HepG2 (cell line): ENCODE measurements around the gene ZNF451. TPM values are rescaled to one million over a fixed set of nuclear protein-coding genes. Genes with fewer than 3 reads are reported as not detected.
A peak's percentile ranks its signal among the peaks of the same experiment; 100 is the strongest.

ENCODE experiments used
- BCLAF1 ChIP-seq: fragments of 450-650 bp; IDR thresholded peaks from 2 replicates; pipeline ENCODE4 v1.6.1; 2017; ENCODE audit warnings: mild to moderate bottlenecking
- CBX5 ChIP-seq: sonication (generic); formaldehyde crosslinking; IDR thresholded peaks from 2 replicates; pipeline ENCODE4 v1.4.0; 2020; ENCODE audit warnings: missing genetic modification reagents, borderline replicate concordance
- CREB3 ChIP-seq: sonication (generic); formaldehyde crosslinking; IDR thresholded peaks from 2 replicates; pipeline ENCODE4 v1.5.0; 2020; ENCODE audit warnings: missing genetic modification reagents
- ESRRA ChIP-seq: sonication (generic); formaldehyde crosslinking; IDR thresholded peaks from 2 replicates; pipeline ENCODE4 v1.5.1; 2020; ENCODE audit warnings: mild to moderate bottlenecking, low read depth, missing genetic modification reagents
- KAT8 ChIP-seq: IDR thresholded peaks from 2 replicates; pipeline ENCODE4 v1.6.1; 2016; ENCODE audit warnings: missing genetic modification reagents, missing compliant biosample characterization
- NFE2 ChIP-seq: sonication (generic); formaldehyde crosslinking; IDR thresholded peaks from 2 replicates; pipeline ENCODE4 v1.4.0; 2020; ENCODE audit warnings: missing genetic modification reagents
- NFE2L2 ChIP-seq: fragments of 150-350 bp; IDR thresholded peaks from 2 replicates; pipeline ENCODE4 v1.6.1; 2014; ENCODE audit warnings: low read length
- POLR2G ChIP-seq: fragments of 200-400 bp; formaldehyde crosslinking; IDR thresholded peaks from 2 replicates; pipeline ENCODE4 v1.6.1; 2018; ENCODE audit warnings: mild to moderate bottlenecking, low read depth, low read length, moderate library complexity
- RFX3 ChIP-seq: IDR thresholded peaks from 2 replicates; pipeline ENCODE4 v1.6.1; 2016; ENCODE audit warnings: missing biosample characterization, missing genetic modification reagents
- SAP130 ChIP-seq: IDR thresholded peaks from 2 replicates; pipeline ENCODE4 v1.6.1; 2016; ENCODE audit warnings: low read depth
- ZBTB20 ChIP-seq: sonication (generic); formaldehyde crosslinking; IDR thresholded peaks from 2 replicates; pipeline ENCODE4 v1.8.1; 2023; ENCODE audit warnings: missing genetic modification reagents, low read depth, mild to moderate bottlenecking, borderline replicate concordance
- ZBTB33 ChIP-seq: sonication (generic); formaldehyde crosslinking; IDR thresholded peaks from 2 replicates; pipeline ENCODE4 v1.4.0; 2020; ENCODE audit warnings: missing genetic modification reagents
- ZFP91 ChIP-seq: sonication (generic); formaldehyde crosslinking; IDR thresholded peaks from 2 replicates; pipeline ENCODE4 v1.9.0; 2022; ENCODE audit warnings: missing genetic modification reagents, mild to moderate bottlenecking, borderline replicate concordance
- ZNF251 ChIP-seq: sonication (generic); formaldehyde crosslinking; IDR thresholded peaks from 2 replicates; pipeline ENCODE4 v1.9.0; 2021; ENCODE audit warnings: mild to moderate bottlenecking, missing genetic modification reagents
- ZNF263 ChIP-seq: sonication (generic); formaldehyde crosslinking; IDR thresholded peaks from 2 replicates; pipeline ENCODE4 v1.4.0; 2020; ENCODE audit warnings: missing genetic modification reagents
- ZNF264 ChIP-seq: sonication (generic); formaldehyde crosslinking; IDR thresholded peaks from 2 replicates; pipeline ENCODE4 v1.4.0; 2020; ENCODE audit warnings: missing genetic modification reagents
- ZNF510 ChIP-seq: sonication (generic); formaldehyde crosslinking; IDR thresholded peaks from 2 replicates; pipeline ENCODE4 v1.4.0; 2020; ENCODE audit warnings: low read depth, mild to moderate bottlenecking, missing genetic modification reagents
- ZNF552 ChIP-seq: sonication (generic); formaldehyde crosslinking; IDR thresholded peaks from 2 replicates; pipeline ENCODE4 v1.9.0; 2022; ENCODE audit warnings: missing genetic modification reagents, mild to moderate bottlenecking, borderline replicate concordance
- ZNF615 ChIP-seq: sonication (generic); formaldehyde crosslinking; IDR thresholded peaks from 2 replicates; pipeline ENCODE4 v1.5.0; 2020; ENCODE audit warnings: mild to moderate bottlenecking, missing genetic modification reagents, borderline replicate concordance
- ZNF644 ChIP-seq: IDR thresholded peaks from 2 replicates; pipeline ENCODE4 v1.6.1; 2016; ENCODE audit warnings: low read depth
- ZNF737 ChIP-seq: sonication (generic); formaldehyde crosslinking; IDR thresholded peaks from 2 replicates; pipeline ENCODE4 v1.5.0; 2020; ENCODE audit warnings: missing genetic modification reagents, mild to moderate bottlenecking, borderline replicate concordance
- ZNF784 ChIP-seq: sonication (generic); formaldehyde crosslinking; IDR thresholded peaks from 2 replicates; pipeline ENCODE4 v1.5.1; 2020; ENCODE audit warnings: missing genetic modification reagents, mild to moderate bottlenecking, borderline replicate concordance
- ZNF839 ChIP-seq: sonication (generic); formaldehyde crosslinking; IDR thresholded peaks from 2 replicates; pipeline ENCODE4 v1.4.0; 2020; ENCODE audit warnings: missing genetic modification reagents, mild to moderate bottlenecking, borderline replicate concordance
- polyA plus RNA-seq, 8 experiments: library from polyadenylated mRNA; depleted of rRNA in 3 of 8; stranded (reverse) in 7 of 8; unstranded in 1 of 8; fragments of >200 nt; fragmentation: Illumina TruSeq in 4 of 8; extraction: Trizol in 4 of 8; gene quantifications; 2 replicates each; pipeline versions ENCODE4 v1.2.1 to v1.2.3, GENCODE V29; 2011 to 2016; ENCODE audit warnings: low read depth in 4 of 8, missing spikeins in 1 of 8, mixed read lengths in 1 of 8; ENCODE audit not compliant: insufficient read depth in 1 of 8
- total RNA-seq, 5 experiments: library from RNA; depleted of rRNA; stranded (reverse); fragments of >200 nt; fragmentation: Illumina TruSeq; extraction: Trizol; gene quantifications; 2 replicates each; pipeline ENCODE4 v1.2.3, GENCODE V29; 2016; ENCODE audit warnings: low read depth in 1 of 5

Gene ZNF451
- total and polyA plus RNA-seq, 2 of the 13 experiments (the other 11 are each of a cell fraction or from before 2014, with no cell fraction given), result 32.1 to 65.7 TPM

GRCh38 chr6:57173886-57174510, 84.0 kb downstream of the ZNF451 start (continued):
- no peak for TF ChIP-seq BCLAF1
- TF ChIP-seq CREB3 (CRISPR knock-in tag), result no peak
- peak; percentile 24; the same call in 1 of the 2 replicates for TF ChIP-seq SAP130
- peak; percentile 93 for TF ChIP-seq NFE2 (CRISPR knock-in tag)
- 0 out of 2 replicates have a peak, but pooled peaks have one; percentile 26 for TF ChIP-seq ZNF644 (CRISPR knock-in tag)
- TF ChIP-seq ZNF510 (CRISPR knock-in tag), result no peak
- TF ChIP-seq ZNF552 (CRISPR knock-in tag), result no peak
- no peak for TF ChIP-seq ZNF839
- no peak for TF ChIP-seq ZNF263 (CRISPR knock-in tag)
- no peak for TF ChIP-seq RFX3 (CRISPR knock-in tag)
- 0 out of 2 replicates have a peak, but pooled peaks have one; percentile 2 for TF ChIP-seq KAT8 (CRISPR knock-in tag)
- no peak for TF ChIP-seq ZNF737 (CRISPR knock-in tag)
- no peak for TF ChIP-seq ZBTB20
- no peak for TF ChIP-seq ESRRA
- peak; percentile 45; the same call in 1 of the 2 replicates for TF ChIP-seq POLR2G
- peak; percentile 6; the same call in 1 of the 2 replicates for TF ChIP-seq ZNF264 (CRISPR knock-in tag)
- no peak for TF ChIP-seq ZNF615
- no peak for TF ChIP-seq CBX5 (CRISPR knock-in tag)
- peak; percentile 91 for TF ChIP-seq NFE2L2
- peak; percentile 20; the same call in 1 of the 2 replicates for TF ChIP-seq ZNF784 (CRISPR knock-in tag)
- TF ChIP-seq ZFP91 (CRISPR knock-in tag), result no peak
- no peak for TF ChIP-seq ZNF251 (CRISPR knock-in tag)
- no peak for TF ChIP-seq ZBTB33 (CRISPR knock-in tag)
